KOPT-K1 (cell line): ENCODE measurements around the gene ENAH.
"Not testable (repeated sequence)": the region's sequence is repeated elsewhere in the genome, so short reads cannot be mapped to it uniquely, and the experiment has no call there.

Source experiments
- H3K27ac ChIP-seq: fragments of 200-600 bp; sonication (generic); 2 replicates; pipeline ENCODE4 v1.5.1; 2016; ENCODE audit warnings: antibody characterized with exemption, mild to moderate bottlenecking, low read depth, low read length; ENCODE audit not compliant: poor library complexity, severe bottlenecking
- H3K36me3 ChIP-seq: fragments of 200-600 bp; sonication (generic); 2 replicates; pipeline ENCODE4 v1.5.1; 2017; ENCODE audit warnings: antibody characterized with exemption, mild to moderate bottlenecking, low read length, moderate library complexity; ENCODE audit not compliant: insufficient read depth
- H3K9me3 ChIP-seq: fragments of 200-600 bp; sonication (generic); 2 replicates; pipeline ENCODE4 v1.5.1; 2017; ENCODE audit warnings: antibody characterized with exemption, low read length, mild to moderate bottlenecking; ENCODE audit not compliant: insufficient read depth, poor library complexity, severe bottlenecking

ENAH gene

DNA sequence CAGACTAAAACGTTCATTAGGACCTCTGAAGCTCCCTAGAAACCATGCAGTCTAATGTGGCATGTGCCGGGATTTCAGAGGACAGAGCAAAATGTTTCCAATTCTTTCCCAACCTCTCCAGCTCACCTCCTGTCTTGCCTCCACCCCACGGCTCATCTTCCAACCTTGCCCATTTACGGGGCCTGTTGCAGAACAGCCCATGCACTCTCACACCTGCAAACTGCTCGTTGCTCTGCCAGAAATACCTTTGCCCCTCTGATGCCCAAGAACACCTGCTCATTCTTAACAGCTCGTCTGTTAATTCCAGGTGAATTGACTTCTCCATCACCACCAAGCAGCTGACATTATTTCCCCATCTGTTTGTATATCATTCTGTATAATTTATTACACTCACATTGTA lies 171.2 kb downstream of the ENAH start:
- H3K36me3 ChIP-seq = no peaks in the 10 kb centered on the region
- H3K27ac ChIP-seq = no peak overlapping the region
- H3K9me3 ChIP-seq = no peaks in the 10 kb centered on the region

DNA sequence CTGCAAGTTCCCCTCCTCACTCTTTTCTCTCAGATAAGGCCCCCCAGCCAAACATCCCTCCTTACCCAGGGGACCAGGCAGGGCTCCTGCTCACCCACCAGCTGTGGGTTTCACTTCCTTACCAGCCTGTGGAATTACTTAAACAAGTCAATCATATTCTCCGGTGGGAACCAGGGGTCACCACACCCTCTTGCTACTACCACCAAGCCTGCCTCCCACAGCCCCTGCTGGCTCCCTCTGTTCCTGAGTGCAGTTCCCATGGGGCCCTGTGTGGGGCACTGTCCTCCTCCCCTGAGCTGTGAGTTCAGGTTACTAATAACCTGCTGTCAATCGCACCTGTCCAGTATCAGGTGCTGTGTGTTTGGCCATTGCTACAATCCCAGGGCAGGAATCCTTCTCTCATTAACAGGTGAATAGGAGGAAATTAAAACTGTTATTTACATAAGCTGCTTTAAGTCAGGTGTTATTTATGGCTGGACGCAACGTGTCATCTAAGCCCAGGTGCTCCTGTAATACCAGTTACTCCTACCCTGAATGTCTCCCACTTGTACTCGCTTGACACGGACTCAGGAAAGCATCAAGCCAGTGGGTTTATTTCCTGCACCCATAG lies 172.0 kb downstream of the ENAH start:
- Histone ChIP-seq H3K9me3 (no peaks in the 10 kb centered on the region), H3K36me3 (no peaks in the 10 kb centered on the region), H3K27ac (no peak overlapping the region)

DNA sequence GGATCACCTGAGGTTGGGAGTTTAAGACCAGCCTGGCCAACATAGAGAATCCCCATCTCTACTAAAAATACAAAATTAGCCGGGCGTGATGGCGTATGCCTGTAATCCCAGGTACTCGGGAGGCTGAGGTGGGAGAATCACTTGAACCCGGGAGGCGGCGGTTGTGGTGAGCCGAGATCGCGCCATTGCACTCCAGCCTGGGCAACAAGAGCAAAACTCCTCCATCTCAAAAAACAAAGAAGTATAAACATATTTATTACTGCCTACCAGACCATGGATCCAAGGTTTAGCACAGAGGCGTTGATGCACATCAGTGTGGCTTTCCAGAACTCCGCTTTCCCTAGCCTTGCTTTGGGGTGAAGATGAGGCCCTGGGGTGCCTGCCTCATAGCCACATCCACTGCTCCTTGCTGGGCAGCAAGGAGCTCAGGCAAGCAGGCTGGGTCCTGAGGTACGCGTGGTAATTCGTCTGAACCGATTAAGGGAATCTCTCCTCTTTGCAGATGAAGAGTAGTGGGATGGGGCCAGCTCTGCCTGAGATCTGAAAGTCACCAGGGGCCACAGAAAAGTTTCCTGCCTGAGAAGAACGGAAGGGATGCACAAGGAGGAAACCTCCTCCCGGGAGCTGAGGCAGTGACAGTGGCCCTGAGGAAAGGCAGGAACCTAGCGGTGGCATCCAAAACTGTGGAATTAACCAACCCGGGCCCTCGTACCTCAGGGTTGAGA lies 172.8 kb downstream of the ENAH start:
- no peak overlapping the region for H3K27ac ChIP-seq
- no peaks in the 10 kb centered on the region for H3K36me3 ChIP-seq
- H3K9me3 ChIP-seq = no peaks in the 10 kb centered on the region

DNA sequence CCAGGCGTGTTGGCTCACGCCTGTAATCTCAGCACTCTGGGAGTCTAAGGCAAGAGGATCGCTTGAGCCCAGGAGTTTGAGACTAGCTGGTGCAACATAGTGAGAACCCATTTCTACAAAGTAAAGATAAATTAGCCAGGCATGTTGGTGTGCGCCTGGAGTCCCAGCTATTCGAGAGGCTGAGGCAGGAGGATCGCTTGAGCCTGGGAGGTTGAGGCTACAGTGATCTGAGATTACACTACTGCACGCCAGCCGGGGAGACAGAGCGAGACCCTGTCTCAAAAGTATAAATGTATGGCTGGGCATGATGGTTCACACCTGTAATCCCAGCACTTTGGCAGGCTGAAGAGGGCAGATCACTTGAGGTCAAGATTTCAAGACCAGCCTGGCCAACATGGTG lies 173.6 kb downstream of the ENAH start:
- no peaks in the 10 kb centered on the region for H3K36me3 ChIP-seq
- H3K27ac ChIP-seq = no peak overlapping the region
- H3K9me3 ChIP-seq = no peaks in the 10 kb centered on the region

DNA sequence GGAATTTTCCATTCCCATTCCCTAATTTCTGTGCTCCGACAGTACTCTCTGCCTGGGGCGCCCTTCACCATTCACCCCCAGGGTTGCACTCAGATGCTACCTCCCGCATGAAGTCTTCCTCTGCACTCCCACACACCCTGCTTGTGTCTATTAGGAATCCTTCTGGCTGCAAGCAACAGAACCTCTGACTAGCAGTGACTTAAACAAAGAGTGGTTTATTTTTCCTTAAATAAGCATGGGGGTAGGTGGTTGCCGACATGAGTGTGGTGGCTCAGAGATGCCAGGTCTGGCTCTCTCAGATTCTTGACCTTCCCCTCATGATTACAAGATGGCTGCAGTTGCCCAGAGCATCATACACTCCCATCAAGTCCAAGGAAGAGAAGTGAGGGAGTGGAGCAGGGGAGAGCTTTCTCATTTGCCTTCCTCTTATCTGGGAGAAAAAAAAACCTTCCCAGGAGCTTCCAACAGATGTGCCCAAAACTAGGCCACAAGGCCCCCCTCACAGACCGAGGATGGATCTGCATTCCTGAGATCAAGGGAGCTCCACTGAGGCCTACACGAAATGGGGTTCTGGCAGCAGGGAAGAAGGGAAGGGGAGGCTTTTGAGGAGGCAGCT lies 175.5 kb downstream of the ENAH start:
- Histone ChIP-seq H3K9me3 (no peaks in the 10 kb centered on the region), H3K27ac (peak overlapping the region; percentile 45), H3K36me3 (no peaks in the 10 kb centered on the region)

DNA sequence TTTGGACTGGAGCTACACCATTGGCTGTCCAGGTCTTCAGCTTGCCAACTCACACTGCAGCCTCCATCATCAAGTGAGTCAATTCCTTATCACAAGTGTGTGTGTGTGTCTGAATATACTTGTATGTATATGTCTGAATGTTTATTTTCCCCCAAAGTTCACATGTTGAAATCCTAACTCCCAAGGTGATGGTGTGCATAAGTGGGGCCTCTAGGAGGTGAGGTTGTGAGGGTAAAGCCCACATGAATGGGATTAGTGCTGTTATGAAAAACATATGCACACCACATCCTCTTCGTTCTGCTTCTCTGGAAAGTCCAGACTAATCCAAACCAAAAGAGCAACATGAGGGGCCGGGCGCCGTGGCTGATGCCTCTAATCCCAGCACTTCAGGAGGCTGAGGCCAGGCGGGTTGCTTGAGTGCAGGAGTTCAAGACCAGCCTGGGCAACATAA lies 176.4 kb downstream of the ENAH start:
- H3K9me3 ChIP-seq = no peaks in the 10 kb centered on the region
- H3K36me3 ChIP-seq = no peaks in the 10 kb centered on the region
- no peak overlapping the region for H3K27ac ChIP-seq

DNA sequence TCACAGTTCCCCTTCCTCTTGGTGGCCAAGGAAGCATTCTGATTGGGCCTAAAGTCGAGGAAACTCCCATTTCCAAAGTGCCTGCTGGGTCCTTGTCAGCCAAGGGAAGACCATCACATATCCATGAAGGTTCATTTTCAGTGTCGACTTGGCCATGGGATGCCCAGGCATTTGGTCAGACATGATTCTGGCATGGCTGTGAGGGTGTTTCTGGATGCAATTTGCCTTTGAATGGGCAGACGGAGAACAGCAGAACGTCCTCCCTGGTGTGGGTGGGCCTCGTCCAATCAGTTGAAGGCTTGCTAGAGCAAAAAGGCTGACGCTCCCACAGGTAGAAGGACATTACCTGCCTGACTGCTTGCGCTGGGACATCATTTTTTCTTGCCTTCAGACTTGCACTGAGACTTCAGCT lies 176.8 kb downstream of the ENAH start:
- Histone ChIP-seq H3K36me3 (no peaks in the 10 kb centered on the region), H3K9me3 (no peaks in the 10 kb centered on the region), H3K27ac (no peak overlapping the region)

DNA sequence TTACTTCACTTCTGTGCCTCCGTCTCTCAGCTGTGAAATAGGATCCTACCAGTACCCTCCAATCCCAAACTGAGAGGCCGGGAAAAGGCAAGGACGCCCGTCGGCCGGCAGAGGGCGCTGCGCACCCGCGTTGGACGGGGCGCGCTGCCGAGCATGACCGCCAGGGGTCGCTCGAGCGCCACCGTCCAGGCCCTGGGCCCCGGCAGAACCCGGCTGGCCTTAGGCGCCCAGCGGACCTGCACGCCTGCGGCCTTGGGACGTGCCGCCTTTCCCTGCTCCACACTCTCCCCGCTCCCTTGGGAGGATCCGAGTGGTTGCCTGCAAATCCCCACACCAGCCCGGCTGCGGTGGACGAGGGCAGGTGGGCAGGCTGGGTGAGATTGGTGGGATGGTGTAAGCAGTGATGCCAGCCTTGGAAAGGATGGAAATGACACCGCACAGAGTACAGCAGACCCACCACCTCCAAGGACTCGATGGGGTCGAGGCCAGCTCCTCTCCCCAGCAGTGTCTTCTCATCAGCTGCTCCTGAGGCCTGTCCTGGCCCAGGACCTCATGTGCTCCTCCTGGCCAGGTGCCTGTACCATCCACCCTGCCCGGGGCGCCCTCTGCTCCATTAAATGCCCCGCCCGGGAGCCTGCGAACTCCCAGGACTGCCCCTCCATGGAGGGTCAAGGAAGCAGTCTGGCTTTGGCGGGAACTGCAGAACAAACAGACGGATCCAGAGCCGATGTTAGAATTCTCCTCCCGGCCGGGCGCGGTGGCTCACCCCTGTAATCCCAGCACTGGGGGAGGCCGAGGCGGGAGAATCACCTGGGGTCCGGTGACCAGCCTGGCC lies 177.7 kb downstream of the ENAH start:
- no peak overlapping the region for H3K27ac ChIP-seq
- no peaks in the 10 kb centered on the region for H3K36me3 ChIP-seq
- H3K9me3 ChIP-seq = no peaks in the 10 kb centered on the region

DNA sequence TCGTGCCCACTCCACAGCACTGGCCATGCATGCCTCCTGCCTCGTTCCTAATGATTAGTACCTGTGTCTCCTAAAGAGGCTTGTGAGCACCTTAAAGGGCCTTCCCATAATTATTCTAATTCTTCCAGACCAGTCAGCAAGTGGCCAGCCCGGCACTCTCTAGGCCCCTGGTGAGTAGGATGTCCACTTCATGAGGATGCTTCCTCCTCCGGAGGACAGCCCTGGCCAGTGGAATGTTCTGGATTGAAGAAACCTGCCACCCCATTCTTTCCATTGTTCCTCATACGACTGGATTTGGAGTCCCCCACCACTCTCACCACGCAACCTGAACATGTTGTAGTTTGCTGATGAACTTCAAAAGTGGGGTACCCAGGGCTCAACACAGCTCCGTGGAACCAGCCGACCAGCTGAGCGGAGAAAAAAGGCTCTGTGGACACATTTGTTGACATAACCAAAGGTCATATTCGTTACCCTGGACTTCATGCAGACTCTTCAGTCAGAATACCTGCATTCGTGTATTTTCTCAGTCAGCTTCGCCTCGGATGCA lies 178.4 kb downstream of the ENAH start:
- Histone ChIP-seq H3K27ac (no peak overlapping the region), H3K36me3 (no peaks in the 10 kb centered on the region), H3K9me3 (no peaks in the 10 kb centered on the region)

DNA sequence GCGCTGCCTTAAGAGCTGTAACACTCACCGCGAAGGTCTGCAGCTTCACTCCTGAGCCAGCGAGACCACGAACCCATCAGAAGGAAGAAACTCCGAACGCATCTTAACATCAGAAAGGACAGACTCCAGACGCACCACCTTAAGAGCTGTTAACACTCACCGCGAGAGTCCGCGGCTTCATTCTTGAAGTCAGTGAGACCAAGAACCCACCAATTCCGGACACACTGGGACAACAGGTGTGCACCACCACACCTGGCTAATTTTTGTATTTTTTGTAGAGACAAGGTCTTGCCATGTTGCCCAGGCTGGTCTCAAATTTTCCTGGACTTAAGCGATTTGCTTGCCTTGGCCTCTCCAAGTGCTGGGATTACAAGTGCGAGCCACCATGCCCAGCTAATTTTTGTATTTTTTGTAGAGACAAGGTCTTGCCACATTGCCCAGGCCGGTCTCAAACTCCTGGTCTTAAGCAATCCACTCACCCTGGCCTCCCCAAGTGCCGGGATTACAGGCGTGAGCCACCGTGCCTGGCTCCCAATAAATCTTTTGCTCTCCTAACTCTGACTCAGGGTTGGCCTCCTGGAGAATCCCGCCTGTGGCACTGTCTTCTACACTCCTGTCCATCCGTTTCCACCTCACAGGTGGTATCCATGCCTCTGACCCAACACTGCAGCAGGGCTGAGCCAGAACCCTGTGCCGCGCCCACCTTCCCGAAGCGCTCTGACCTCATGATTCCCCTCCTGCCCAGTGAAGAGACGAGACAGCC lies 179.1 kb downstream of the ENAH start:
- not testable (repeated sequence) for H3K36me3 ChIP-seq, H3K27ac ChIP-seq, H3K9me3 ChIP-seq

DNA sequence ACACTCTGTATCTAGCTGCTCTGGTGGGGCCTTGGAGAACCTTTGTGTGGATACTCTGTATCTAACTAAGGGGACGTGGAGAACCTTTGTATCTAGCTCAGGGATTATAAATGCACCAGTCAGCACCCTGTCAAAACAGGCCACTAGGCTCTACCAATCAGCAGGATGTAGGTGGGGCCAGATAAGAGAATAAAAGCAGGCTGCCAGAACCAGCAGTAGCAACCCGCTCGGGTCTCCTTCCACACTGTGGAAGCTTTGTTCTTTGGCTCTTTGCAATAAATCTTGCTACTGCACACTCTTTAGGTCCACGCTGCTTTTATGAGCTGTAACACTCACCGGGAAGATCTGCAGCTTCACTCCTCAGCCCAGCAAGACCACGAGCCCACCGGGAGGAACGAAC lies 179.7 kb downstream of the ENAH start:
- H3K9me3 ChIP-seq, H3K27ac ChIP-seq, H3K36me3 ChIP-seq: not testable (repeated sequence)

DNA sequence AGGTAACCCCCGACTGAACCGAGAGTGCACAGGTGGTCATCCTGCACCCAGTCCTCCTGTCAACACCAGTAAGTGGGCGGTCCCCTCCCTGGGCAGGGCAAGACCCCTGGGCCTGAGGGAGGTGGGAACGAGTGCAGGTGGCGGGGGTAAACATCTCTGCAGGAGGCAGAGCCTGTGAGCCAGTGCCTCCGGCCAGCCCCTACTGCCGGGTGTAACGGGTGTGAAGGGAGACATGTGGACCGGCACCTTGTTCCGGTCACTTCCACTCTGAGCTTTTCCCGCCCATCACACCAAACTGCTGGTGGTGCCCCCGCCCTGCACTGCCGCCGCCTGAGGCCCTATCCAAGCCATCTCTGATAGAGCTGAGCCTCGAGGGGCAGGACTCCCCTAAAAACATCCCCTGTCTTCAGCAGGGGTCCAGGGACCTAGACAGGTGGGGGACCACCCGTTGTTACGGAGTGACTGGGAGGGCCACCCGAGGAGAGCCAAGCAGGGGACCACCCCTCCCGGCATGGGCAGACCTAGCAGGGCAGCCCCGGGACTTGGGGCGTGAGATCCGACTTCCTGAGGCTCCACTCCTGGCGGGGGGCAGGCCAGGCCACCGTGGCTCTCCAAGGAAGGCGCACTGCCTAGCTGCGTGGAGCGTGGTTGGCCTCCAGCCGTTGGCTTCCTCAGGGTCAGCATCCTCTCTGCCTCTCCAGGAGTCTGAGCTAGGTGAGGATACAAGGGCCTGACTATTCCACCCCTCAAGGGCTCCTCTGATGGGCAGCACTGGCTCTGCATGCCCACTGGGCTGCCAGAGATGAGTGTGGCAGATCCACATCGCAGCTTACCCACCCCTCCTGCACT lies 181.2 kb downstream of the ENAH start:
- H3K27ac ChIP-seq = no peak overlapping the region
- no peaks in the 10 kb centered on the region for H3K9me3 ChIP-seq
- H3K36me3 ChIP-seq = no peaks in the 10 kb centered on the region

DNA sequence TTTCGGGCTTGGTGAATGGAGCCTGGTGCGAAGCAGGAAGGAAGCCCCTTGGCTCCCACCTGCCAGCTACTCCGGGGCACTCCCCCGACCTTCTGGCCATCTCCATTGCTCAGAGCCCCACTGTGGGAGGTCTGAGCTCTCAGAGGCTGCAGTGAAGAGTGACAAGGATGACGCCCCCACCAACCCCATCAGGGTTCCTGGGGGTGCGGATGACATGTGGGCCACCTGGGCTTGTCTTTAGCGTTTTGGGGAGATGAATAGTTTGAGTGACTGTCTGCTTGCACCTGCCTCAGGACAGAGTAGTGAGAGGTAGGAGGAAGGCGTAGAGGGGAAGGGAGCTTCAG lies 181.8 kb downstream of the ENAH start:
- H3K36me3 ChIP-seq = no peaks in the 10 kb centered on the region
- H3K27ac ChIP-seq = no peak overlapping the region
- H3K9me3 ChIP-seq = no peaks in the 10 kb centered on the region
